ENCODE data around the gene C11orf58.

- no peak for TF ChIP-seq POLR2A (IDR thresholded peaks at IDR 0.05)
- TF ChIP-seq POLR2AphosphoS5 (IDR thresholded peaks at IDR 0.05): no peak
- no peak for TF ChIP-seq CTCF (IDR thresholded peaks at IDR 0.05 in 8 of 11, conservative IDR thresholded peaks at IDR 0.05 in 3 of 11)
Observed at GRCh38 chr11:16764888-16765287, 26.4 kb downstream of the C11orf58 start.

All from spleen (tissue), 7 donors.